GM18873 (cell line): ENCODE results near the gene DDN.

Experiments
- ATAC-seq: cut with Tn5 transposase; IDR thresholded peaks from one replicate; pipeline ENCODE4 v1.9.1; 2021; ENCODE audit warnings: mild to moderate bottlenecking, moderate library complexity, moderate number of reproducible peaks; ENCODE audit not compliant: unreplicated experiment, low FRiP score

The DDN gene

GRCh38 chr12:48985901-48986300, 13.3 kb downstream of the DDN start:
- no peak for ATAC-seq

GRCh38 chr12:48985475-48985897, 13.7 kb downstream of the DDN start:
- ATAC-seq, result no peak

- ATAC-seq, result no peak
Measured at GRCh38 chr12:48982397-48983080, 16.6 kb downstream of the DDN start.

- ATAC-seq, result no peak
Measured at GRCh38 chr12:48981757-48982157, 17.4 kb downstream of the DDN start.

GRCh38 chr12:48980953-48981756, 18.0 kb downstream of the DDN start:
- no peak for ATAC-seq

- ATAC-seq, result no peak
Measured at GRCh38 chr12:48980389-48980952, 18.7 kb downstream of the DDN start.

- no peak for ATAC-seq
Measured at GRCh38 chr12:48979602-48980388, 19.4 kb downstream of the DDN start.

GRCh38 chr12:48978741-48979601, 20.2 kb downstream of the DDN start:
- no peak for ATAC-seq

- no peak for ATAC-seq
Measured at GRCh38 chr12:48978291-48978740, 20.9 kb downstream of the DDN start, which contains the start of gene WNT1. Gene WNT1 (plus strand): TSS chr12:48978322. CDS start chr12:48978651, 329 bp downstream.

- no peak for ATAC-seq
Measured at GRCh38 chr12:48977290-48978281, 21.6 kb downstream of the DDN start.

- ATAC-seq, result no peak
Measured at GRCh38 chr12:48973941-48974673, 25.1 kb downstream of the DDN start.

- ATAC-seq, result no peak
Measured at GRCh38 chr12:48973531-48973930, 25.6 kb downstream of the DDN start.

GRCh38 chr12:48972952-48973483, 26.2 kb downstream of the DDN start:
- ATAC-seq, result no peak

GRCh38 chr12:48972213-48972951, 26.8 kb downstream of the DDN start:
- no peak for ATAC-seq

GRCh38 chr12:48970702-48971334, 28.4 kb downstream of the DDN start:
- ATAC-seq, result no peak
